Measurements from ENCODE around the gene PLEKHM1. TPM values are rescaled to one million over a fixed set of nuclear protein-coding genes. Genes with fewer than 3 reads are reported as not detected.

PLEKHM1 gene
- total and polyA plus RNA-seq, 2 donors (not counting 3 experiments of a cell fraction or from before 2014, with no cell fraction given), result 29.7 to 52.0 TPM

DNA sequence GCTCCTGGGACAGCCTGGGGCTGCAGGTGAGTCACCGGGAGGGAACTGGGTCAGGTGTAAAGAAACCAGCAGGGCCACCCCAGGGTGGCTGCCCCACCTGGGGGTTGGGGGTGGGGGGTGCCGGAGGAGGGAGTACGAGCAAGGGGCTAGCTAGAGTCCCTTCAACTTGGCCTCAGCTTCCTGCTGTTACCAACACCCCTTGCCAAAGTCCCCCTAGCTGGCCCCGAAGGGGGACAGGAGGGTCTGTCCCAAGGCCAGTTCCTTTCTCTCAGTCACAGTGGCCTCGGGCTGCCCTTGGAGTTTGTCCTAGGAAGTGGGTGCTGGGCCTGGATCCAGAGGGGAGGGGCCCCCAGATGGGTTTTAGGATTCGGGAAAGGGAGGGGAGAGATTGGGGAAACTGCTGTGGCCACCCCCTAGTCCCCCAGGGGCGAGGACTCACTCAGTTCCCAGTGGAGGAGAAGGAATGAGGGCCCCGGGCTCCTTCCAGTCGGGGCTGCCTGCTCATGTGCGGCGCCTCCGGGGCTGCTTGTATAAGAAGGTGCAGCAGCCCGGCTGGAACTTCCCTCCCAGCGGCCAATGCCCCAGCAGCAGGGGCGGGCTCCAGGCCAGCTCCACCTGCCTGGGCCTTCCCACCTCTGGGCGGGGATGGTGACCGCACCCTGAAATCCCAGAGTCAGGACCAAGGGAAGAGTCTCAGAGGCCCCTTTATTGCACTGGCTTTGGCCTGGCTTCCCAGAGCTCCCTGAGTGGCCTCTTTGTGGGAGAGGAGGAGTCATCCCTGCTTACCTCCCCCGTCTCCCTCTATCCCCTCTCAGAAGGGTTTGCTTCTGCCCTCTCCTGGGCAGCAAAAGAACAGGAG is 65.2 kb downstream of the PLEKHM1 start:
- POLR2A ChIA-PET, result no interaction called here
- Histone ChIP-seq H3K4me3 (replicated peaks in 1 of 3; ENCODE audit: insufficient read depth in 1 of 3, low read depth in 1 of 3, low read length in 3 of 3) (no peak overlapping the region), H3K9me3 (replicated peaks; ENCODE audit: control insufficient read depth, insufficient read depth, low read length) (no peaks in the 10 kb centered on the region), H2AFZ (ENCODE audit: low read depth, low read length) (no peak overlapping the region), H3K27me3 (ENCODE audit: control insufficient read depth in 2 of 2, insufficient read depth in 2 of 2, low read length in 2 of 2) (no peaks in the 10 kb centered on the region), H3K9me1 (replicated peaks; ENCODE audit: control insufficient read depth, extremely low read depth, insufficient read depth, low read length) (no peaks in the 10 kb centered on the region), H3K4me2 (ENCODE audit: insufficient read depth, low read length) (no peak overlapping the region), H3K79me2 (ENCODE audit: control insufficient read depth, insufficient read depth, low read length) (no peaks in the 10 kb centered on the region), H3K9ac (replicated peaks; ENCODE audit: extremely low read depth, insufficient read depth, low read length) (no peak overlapping the region), H3K4me1 (ENCODE audit: control insufficient read depth, extremely low read depth, insufficient read depth, low read length) (no peaks in the 10 kb centered on the region), H3K27ac (ENCODE audit: insufficient read depth, low read depth, low read length) (no peak overlapping the region), H4K20me1 (replicated peaks; ENCODE audit: control insufficient read depth, extremely low read depth, insufficient read depth, low read length) (no peaks in the 10 kb centered on the region), H3K36me3 (ENCODE audit: control insufficient read depth in 2 of 2, extremely low read depth in 1 of 2, insufficient read depth in 2 of 2, low read length in 2 of 2) (no peaks in the 10 kb centered on the region)
- DNase-seq (ENCODE audit: low read depth, low spot score) (no peak), FAIRE-seq (peak; percentile 43)
- dilution Hi-C loops (cut with MboI; ENCODE audit: extremely low pct_ligation_motif_present, low sequenced_read_pairs), result no loop called here
- TF ChIP-seq MYC (IDR thresholded peaks at IDR 0.05; ENCODE audit: low read depth, low read length), result no peak
- TF ChIP-seq GATA2 (IDR thresholded peaks at IDR 0.05; ENCODE audit: insufficient read depth, insufficient read length, low read depth, low read length), result no peak
- no peak for TF ChIP-seq POLR2AphosphoS5 (IDR thresholded peaks at IDR 0.05; ENCODE audit: insufficient read depth, low read depth, low read length)
- no peak for TF ChIP-seq MAX (IDR thresholded peaks at IDR 0.05; ENCODE audit: insufficient read depth, insufficient read length)
- TF ChIP-seq, protein P1, sequence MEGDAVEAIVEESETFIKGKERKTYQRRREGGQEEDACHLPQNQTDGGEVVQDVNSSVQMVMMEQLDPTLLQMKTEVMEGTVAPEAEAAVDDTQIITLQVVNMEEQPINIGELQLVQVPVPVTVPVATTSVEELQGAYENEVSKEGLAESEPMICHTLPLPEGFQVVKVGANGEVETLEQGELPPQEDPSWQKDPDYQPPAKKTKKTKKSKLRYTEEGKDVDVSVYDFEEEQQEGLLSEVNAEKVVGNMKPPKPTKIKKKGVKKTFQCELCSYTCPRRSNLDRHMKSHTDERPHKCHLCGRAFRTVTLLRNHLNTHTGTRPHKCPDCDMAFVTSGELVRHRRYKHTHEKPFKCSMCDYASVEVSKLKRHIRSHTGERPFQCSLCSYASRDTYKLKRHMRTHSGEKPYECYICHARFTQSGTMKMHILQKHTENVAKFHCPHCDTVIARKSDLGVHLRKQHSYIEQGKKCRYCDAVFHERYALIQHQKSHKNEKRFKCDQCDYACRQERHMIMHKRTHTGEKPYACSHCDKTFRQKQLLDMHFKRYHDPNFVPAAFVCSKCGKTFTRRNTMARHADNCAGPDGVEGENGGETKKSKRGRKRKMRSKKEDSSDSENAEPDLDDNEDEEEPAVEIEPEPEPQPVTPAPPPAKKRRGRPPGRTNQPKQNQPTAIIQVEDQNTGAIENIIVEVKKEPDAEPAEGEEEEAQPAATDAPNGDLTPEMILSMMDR (IDR thresholded peaks at IDR 0.05; ENCODE audit: extremely low read depth in 1 of 2, insufficient read depth in 1 of 2, low read depth in 1 of 2, low read length in 2 of 2), result peak in 1 of 2 donors; percentile 32
- CTCF ChIA-PET, result interaction anchor here (0.7 to 4.1 kb wide), 4 partner anchors 12 to 206 kb away, joined by 3 to 22 read pairs (median 8); no protein-coding TSS in a partner anchor
- intact Hi-C loops (cut with micrococcal nuclease), result no loop called here
- no TSS peak for BruUV-seq (replicated peaks)

Data from endothelial cell of umbilical vein (primary cell).